Measurements from ENCODE around the gene CADPS2.

CADPS2 gene

GRCh38 chr7:122803851-122804250, 82.4 kb downstream of the CADPS2 start:
- no peak overlapping the region for H3K27ac ChIP-seq
- TF ChIP-seq ZFX (IDR thresholded peaks at IDR 0.05; ENCODE audit: borderline replicate concordance) (no peak), CTCF (IDR thresholded peaks at IDR 0.05) (no peak)

DNA sequence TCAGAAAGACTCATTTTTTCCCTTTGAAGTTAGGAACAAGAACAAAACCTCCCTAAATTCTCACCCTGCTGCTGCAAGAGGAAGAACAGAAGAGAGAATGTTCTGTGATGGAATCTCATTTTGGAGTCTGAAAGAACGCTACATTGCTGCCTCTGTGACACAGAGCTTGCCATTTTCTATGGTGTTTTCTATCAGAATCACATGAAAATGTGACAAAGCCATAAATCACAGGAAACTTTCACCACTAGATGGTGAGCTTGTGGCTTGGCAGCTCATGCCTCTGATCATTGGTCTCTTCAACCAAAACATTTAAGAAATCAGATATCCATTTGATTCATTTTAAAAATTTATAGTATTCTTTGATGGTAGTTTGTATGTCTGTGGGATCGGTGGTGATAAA, 82.9 kb downstream of the CADPS2 start:
- no peak overlapping the region for H3K27ac ChIP-seq
- TF ChIP-seq CTCF (IDR thresholded peaks at IDR 0.05) (peak; percentile 88), ZFX (IDR thresholded peaks at IDR 0.05; ENCODE audit: borderline replicate concordance) (no peak)

DNA sequence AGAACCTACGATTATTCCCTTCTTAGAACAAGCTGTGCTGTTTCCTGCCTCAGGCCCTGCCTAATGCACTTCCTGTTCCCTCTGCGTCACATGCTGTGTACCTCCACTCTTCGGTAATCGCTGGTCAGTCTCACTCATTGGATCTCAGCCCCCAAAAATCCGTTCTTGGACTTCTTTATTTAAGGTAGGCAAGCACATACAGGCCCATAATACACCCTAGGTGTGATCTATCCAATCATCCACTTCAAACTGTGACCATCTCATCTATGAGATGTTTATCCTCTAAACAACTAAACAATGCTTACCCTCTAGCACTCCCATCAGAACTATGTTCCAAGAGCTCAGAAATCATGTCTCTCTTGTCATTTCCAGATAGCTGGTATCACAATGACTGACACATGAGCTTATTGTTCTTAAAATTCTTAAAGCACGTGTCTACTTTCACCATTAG, 83.9 kb downstream of the CADPS2 start:
- TF ChIP-seq CTCF (IDR thresholded peaks at IDR 0.05): no peak
- TF ChIP-seq ZFX (IDR thresholded peaks at IDR 0.05; ENCODE audit: borderline replicate concordance): no peak
- H3K27ac ChIP-seq: no peak overlapping the region

- TF ChIP-seq ZFX (IDR thresholded peaks at IDR 0.05; ENCODE audit: borderline replicate concordance): no peak
- H3K27ac ChIP-seq: no peak overlapping the region
Observed at GRCh38 chr7:122791959-122792545, 94.2 kb downstream of the CADPS2 start.

- no peak overlapping the region for H3K27ac ChIP-seq
- TF ChIP-seq CTCF (IDR thresholded peaks at IDR 0.05): no peak
- no peak for TF ChIP-seq ZFX (IDR thresholded peaks at IDR 0.05; ENCODE audit: borderline replicate concordance)
Observed at GRCh38 chr7:122790591-122790990, 95.7 kb downstream of the CADPS2 start.

DNA sequence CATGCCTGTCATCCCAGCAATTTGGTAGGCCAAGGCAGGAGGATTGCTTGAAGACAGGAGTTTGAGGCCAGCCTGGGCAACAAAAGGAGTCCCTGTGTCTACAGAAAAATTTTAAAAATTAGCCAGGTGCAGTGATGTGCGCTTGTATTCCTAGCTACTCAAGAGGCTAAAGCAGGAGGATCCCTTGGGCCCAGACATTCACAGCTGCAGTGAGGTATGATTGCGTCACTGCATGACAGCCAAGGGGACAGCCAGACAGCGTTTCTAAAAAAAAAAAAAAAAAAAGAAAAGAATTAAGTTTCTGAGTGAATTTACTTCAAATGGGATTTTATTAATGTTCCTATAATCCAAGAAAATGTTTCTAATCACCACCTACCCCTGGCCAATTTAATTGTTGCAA, 96.1 kb downstream of the CADPS2 start:
- H3K27ac ChIP-seq: no peak overlapping the region
- no peak for TF ChIP-seq CTCF (IDR thresholded peaks at IDR 0.05)
- TF ChIP-seq ZFX (IDR thresholded peaks at IDR 0.05; ENCODE audit: borderline replicate concordance): no peak

GRCh38 chr7:122789156-122789555, 97.1 kb downstream of the CADPS2 start:
- H3K27ac ChIP-seq: no peak overlapping the region
- TF ChIP-seq CTCF (IDR thresholded peaks at IDR 0.05): no peak
- TF ChIP-seq ZFX (IDR thresholded peaks at IDR 0.05; ENCODE audit: borderline replicate concordance): no peak
